ENCODE results near the gene DOCK6.

- no peak for TF ChIP-seq CTCF (conservative IDR thresholded peaks at IDR 0.05 in 1 of 2, IDR thresholded peaks at IDR 0.05 in 1 of 2; ENCODE audit: low read depth in 1 of 2, low read length in 2 of 2)
- no peak for TF ChIP-seq EZH2 (IDR thresholded peaks at IDR 0.05; ENCODE audit: low read length, missing control alignments)
Measured at GRCh38 chr19:11243798-11244169, 18.5 kb downstream of the DOCK6 start.
